Lower leg skin (tissue), 3 donors: ENCODE measurements around the gene MMP20.

ENCODE experiments used
- CTCF ChIP-seq, 3 donors: fragments of 450-650 bp; IDR thresholded peaks; one replicate each; pipeline ENCODE4 v1.5.1; 2016; ENCODE audit warnings: antibody characterized with exemption in 3 of 3, mild to moderate bottlenecking in 3 of 3, moderate library complexity in 2 of 3
- POLR2A ChIP-seq, 2 donors: fragments of 450-650 bp; IDR thresholded peaks; one replicate each; pipeline ENCODE4 v1.6.1; 2016 to 2017; ENCODE audit warnings: antibody characterized with exemption in 2 of 2, mild to moderate bottlenecking in 1 of 2, moderate library complexity in 1 of 2

GRCh38 chr11:102625177-102625576 is at the start of gene MMP20:
- no peak for TF ChIP-seq CTCF (IDR thresholded peaks at IDR 0.05)
- no peak for TF ChIP-seq POLR2A (IDR thresholded peaks at IDR 0.05)
